COLO829 (cell line): ENCODE data around the gene VAMP4.
"Not testable (repeated sequence)": the region's sequence is repeated elsewhere in the genome, so short reads cannot be mapped to it uniquely, and the experiment has no call there.

Experiments
- DNase-seq: peaks from one replicate; pipeline ENCODE4 v3.0.0; 2012; ENCODE audit warnings: low spot score

VAMP4 gene

GRCh38 chr1:171751221-171751620 lies 9.4 kb upstream of the VAMP4 start:
- no peak for DNase-seq

GRCh38 chr1:171748651-171749050 lies 6.8 kb upstream of the VAMP4 start:
- DNase-seq: no peak

- DNase-seq: no peak
Measured at GRCh38 chr1:171744986-171745385, 3.1 kb upstream of the VAMP4 start.

GRCh38 chr1:171743081-171743870 lies 1.4 kb upstream of the VAMP4 start:
- DNase-seq: peak; percentile 22

- peak; percentile 23 for DNase-seq
Measured at GRCh38 chr1:171742577-171742922, 685 bp upstream of the VAMP4 start.

- no peak for DNase-seq
Measured at GRCh38 chr1:171740987-171741871, 636 bp downstream of the VAMP4 start.

GRCh38 chr1:171740356-171740863 lies 1.5 kb downstream of the VAMP4 start:
- no peak for DNase-seq

GRCh38 chr1:171739656-171740055 lies 2.2 kb downstream of the VAMP4 start:
- peak; percentile 70 for DNase-seq

- DNase-seq: no peak
Measured at GRCh38 chr1:171738911-171739310, 3.0 kb downstream of the VAMP4 start.

GRCh38 chr1:171736196-171736595 lies 5.7 kb downstream of the VAMP4 start:
- no peak for DNase-seq

- DNase-seq: no peak
Measured at GRCh38 chr1:171730052-171730451, 11.8 kb downstream of the VAMP4 start.

GRCh38 chr1:171727778-171728177 lies 14.1 kb downstream of the VAMP4 start:
- DNase-seq: no peak

- DNase-seq: not testable (repeated sequence)
Measured at GRCh38 chr1:171723180-171723579, 18.7 kb downstream of the VAMP4 start.

- DNase-seq: no peak
Measured at GRCh38 chr1:171718848-171719247, 23.0 kb downstream of the VAMP4 start.

GRCh38 chr1:171718216-171718615 lies 23.6 kb downstream of the VAMP4 start:
- no peak for DNase-seq

GRCh38 chr1:171717062-171717718 lies 24.7 kb downstream of the VAMP4 start:
- no peak for DNase-seq

GRCh38 chr1:171716616-171717015 lies 25.2 kb downstream of the VAMP4 start:
- DNase-seq: no peak

GRCh38 chr1:171715813-171716251 lies 26.0 kb downstream of the VAMP4 start:
- DNase-seq: peak; percentile 8

- DNase-seq: no peak
Measured at GRCh38 chr1:171712341-171712740, 29.5 kb downstream of the VAMP4 start.

- no peak for DNase-seq
Measured at GRCh38 chr1:171711643-171712042, 30.2 kb downstream of the VAMP4 start.

GRCh38 chr1:171707583-171707982 lies 34.3 kb downstream of the VAMP4 start:
- DNase-seq: no peak

GRCh38 chr1:171702598-171702997 lies 39.3 kb downstream of the VAMP4 start:
- DNase-seq: no peak
